HG03432 (cell line): ENCODE measurements around the gene UVRAG.
"Not testable (repeated sequence)": the region's sequence is repeated elsewhere in the genome, so short reads cannot be mapped to it uniquely, and the experiment has no call there.

ENCODE experiments used
- ATAC-seq: cut with Tn5 transposase; IDR thresholded peaks from one replicate; pipeline ENCODE4 v1.9.1; 2021; ENCODE audit warnings: mild to moderate bottlenecking, moderate library complexity; ENCODE audit not compliant: unreplicated experiment

The UVRAG gene

GRCh38 chr11:75910426-75911145 lies 95.6 kb downstream of the UVRAG start:
- no peak for ATAC-seq

GRCh38 chr11:75911459-75911858 lies 96.4 kb downstream of the UVRAG start:
- no peak for ATAC-seq

- no peak for ATAC-seq
Observed at GRCh38 chr11:75913984-75914383, 99.0 kb downstream of the UVRAG start.

- no peak for ATAC-seq
Observed at GRCh38 chr11:75916882-75917281, 101.9 kb downstream of the UVRAG start.

GRCh38 chr11:75918331-75918730 lies 103.3 kb downstream of the UVRAG start:
- ATAC-seq: no peak

- no peak for ATAC-seq
Observed at GRCh38 chr11:75919525-75919924, 104.5 kb downstream of the UVRAG start.

- ATAC-seq: no peak
Observed at GRCh38 chr11:75920848-75921247, 105.8 kb downstream of the UVRAG start.

GRCh38 chr11:75921808-75922207 lies 106.8 kb downstream of the UVRAG start:
- ATAC-seq: no peak

- ATAC-seq: peak; percentile 53
Observed at GRCh38 chr11:75924966-75925784, 110.2 kb downstream of the UVRAG start.

- ATAC-seq: peak; percentile 16
Observed at GRCh38 chr11:75925785-75926164, 110.8 kb downstream of the UVRAG start.

- no peak for ATAC-seq
Observed at GRCh38 chr11:75929706-75930105, 114.7 kb downstream of the UVRAG start.

GRCh38 chr11:75930534-75930933 lies 115.5 kb downstream of the UVRAG start:
- no peak for ATAC-seq

- no peak for ATAC-seq
Observed at GRCh38 chr11:75931124-75931523, 116.1 kb downstream of the UVRAG start.

GRCh38 chr11:75933736-75934135 lies 118.7 kb downstream of the UVRAG start:
- not testable (repeated sequence) for ATAC-seq

GRCh38 chr11:75934851-75935250 lies 119.8 kb downstream of the UVRAG start:
- ATAC-seq: no peak

GRCh38 chr11:75938543-75938942 lies 123.5 kb downstream of the UVRAG start:
- ATAC-seq: no peak

GRCh38 chr11:75939516-75939915 lies 124.5 kb downstream of the UVRAG start:
- ATAC-seq: no peak

GRCh38 chr11:75939992-75940391 lies 125.0 kb downstream of the UVRAG start:
- ATAC-seq: peak; percentile 44

- ATAC-seq: no peak
Observed at GRCh38 chr11:75940911-75941310, 125.9 kb downstream of the UVRAG start.

GRCh38 chr11:75944515-75944914 lies 129.5 kb downstream of the UVRAG start:
- no peak for ATAC-seq

- no peak for ATAC-seq
Observed at GRCh38 chr11:75945446-75945845, 130.4 kb downstream of the UVRAG start.

GRCh38 chr11:75945947-75946346 lies 130.9 kb downstream of the UVRAG start:
- no peak for ATAC-seq
